Cerebellar nuclear complex (tissue), 1 donor: ENCODE results near the gene AK4.

Experiments
- DNase-seq, 2 experiments: peaks; one replicate each; lab custom pipeline; 2025; lab: John Stamatoyannopoulos, UW

AK4 gene

DNA sequence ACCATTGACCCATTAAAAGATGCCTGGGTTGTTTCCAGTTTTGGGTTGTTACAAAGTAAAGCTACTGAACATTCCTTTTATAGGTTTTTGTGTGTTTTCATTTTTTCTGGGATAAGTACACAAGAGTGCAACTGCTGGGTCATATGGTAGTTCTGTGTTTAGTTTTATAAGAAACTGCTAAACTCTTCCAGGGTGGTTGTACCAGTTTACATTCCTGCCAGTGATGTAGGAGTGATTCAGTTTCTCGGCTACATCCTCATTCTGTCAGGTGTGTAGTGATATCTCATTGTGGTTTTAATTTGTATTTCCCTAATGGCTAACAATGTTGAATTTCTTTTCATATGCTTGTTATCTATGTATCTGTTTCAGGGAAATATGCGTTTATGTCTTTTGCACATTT, 102.8 kb downstream of the AK4 start:
- no peak for DNase-seq

GRCh38 chr1:65253800-65254319, 105.9 kb downstream of the AK4 start:
- no peak for DNase-seq

DNA sequence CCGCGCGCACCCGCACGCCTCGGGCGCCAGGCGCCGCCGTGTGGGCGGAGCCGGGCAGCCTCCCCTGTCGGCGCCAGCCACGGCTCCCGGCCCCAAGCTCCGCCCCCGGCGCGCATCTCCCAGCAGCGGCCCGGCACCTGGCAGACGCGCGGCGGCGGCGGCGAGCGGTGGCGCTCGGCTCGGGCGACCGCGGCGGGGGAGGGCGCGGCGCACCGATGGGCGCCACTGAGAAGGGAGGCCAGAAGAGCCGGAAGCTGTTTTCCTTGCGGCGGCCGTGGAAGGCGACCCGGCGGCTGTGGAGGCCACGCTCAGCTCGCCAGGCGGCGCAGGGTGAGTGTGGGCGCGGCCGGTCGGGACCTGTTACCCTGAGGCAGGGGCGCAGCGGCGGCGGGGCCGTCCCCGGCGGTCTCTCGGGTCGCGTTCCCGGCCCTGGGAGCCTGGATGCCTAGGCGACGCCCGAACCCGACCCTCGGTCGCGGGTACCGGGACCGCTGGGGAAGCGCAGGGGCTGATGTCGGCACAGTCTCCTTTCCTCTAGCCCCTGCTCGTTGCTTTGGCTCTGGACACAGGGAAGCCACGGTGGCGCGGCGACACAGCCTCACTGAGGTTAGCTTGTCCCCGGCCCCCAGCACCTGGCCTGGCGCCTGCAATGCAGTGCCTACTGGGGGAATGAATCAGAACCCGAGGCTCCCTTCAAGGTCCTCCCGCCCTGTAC, 106.5 kb downstream of the AK4 start:
- no peak for DNase-seq

GRCh38 chr1:65255035-65255655, 107.1 kb downstream of the AK4 start:
- DNase-seq, result peak in 1 of 2 experiments; percentile 50

DNA sequence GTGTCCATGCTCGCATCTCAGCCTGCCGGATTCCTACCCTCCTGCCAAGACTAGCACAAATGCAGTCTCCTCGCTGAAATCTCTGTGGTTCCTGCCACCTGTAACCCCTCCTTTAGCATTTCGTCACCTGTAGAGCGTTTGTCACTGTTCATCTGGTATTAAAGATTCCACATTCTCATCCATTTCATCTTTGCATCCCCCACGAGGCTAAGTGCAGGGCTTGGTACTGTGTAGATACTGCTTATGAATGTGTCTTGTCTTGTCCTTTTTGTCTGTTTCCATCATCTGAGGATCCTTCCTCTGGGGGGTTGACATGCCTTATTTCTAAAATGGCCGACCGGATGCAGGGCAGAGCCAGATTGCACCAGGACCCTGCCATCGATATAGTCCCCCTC, 107.7 kb downstream of the AK4 start:
- DNase-seq, result no peak

DNA sequence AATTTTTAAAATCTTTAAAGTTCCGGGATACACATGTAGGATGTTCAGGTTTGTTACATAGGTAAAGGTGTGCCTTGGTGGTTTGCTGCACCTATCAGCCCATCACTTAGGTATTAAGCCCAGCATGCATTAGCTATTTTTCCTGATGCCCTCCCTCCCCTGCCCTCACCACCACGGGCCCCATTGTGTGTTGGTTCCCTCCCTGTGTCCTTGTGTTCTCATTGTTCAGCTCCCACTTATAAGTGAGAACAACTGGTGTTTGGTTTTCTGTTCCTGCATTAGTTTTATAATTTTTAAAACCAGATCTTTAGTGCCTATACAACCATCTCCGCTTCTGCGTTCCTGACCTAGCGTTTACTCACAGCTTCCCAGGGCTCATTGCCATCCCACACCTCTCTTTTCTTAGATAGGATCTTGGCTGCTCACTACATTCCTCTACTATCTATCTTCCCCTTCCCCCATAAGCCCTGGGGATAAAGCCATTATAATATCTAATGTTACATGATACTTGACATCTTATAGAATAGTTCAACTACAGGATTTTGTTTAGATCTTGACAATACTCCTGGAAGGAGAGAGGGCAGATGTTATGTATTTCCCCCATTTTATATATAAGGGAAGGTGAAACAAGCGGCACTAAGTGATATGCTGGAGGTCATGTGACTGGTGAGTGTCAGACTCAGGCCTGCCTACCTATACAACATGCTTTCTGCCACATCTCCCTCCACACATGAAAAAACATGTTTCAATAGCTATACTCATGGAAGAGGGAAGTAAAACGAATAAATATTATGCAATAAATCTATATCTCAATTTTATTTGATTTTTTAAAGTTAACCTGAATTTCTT, 109.1 kb downstream of the AK4 start:
- no peak for DNase-seq

DNA sequence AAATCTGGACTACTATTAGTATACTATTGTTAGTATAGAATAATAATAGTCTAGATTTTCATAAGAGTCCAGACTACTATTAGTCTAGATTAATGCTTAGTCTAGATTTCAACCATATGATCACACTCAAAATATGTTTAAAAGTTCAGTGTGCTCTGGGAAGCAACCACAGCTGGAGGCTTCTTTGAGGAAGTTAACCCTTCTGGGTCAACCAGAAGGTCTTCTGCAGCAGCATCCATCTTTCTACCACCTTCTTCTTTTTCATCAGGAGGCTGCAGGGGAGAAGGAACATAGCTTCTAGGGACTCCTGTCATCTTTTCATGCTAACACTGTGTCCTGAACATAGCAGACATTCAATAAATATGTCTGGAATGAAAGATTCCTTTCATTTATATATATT, 110.1 kb downstream of the AK4 start:
- no peak for DNase-seq

DNA sequence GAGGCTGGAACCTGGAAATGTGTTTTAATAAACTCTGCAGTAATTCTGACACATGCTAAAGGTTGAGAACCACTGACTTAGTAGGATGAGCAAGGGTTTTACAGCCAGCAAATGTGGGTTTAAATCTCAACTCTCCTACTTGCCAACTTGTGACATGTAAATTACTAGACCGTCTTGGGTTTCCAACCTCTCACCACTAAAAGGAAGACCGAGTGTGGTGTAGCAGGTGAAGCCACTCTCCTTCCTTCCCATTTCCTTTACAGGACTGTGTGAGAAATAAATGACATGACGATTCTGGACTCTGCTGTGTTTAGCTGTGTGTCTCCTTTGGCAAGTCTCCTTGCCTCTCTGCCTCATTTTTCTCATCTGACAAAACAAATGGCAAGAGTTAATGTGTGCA, 111.8 kb downstream of the AK4 start:
- DNase-seq, result no peak

GRCh38 chr1:65260851-65261473, 113.0 kb downstream of the AK4 start:
- DNase-seq, result no peak

DNA sequence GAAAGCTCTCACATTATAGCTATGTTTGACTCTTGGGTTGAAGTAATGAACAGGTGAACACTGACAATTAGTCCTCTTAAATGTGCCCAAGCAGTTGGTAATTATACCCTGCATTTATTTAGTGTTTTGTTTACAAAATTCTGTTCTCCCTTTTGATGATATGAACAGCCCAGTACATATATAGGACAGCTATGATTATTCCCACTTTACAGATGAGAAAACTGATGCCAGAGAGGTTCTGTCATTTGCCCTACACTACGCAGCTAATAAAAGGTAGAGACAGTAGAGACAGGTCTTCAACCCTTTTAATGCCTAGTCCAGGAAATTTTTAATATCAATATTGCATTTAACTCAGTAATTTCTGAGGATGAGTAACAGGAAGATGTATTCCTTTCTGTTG, 115.3 kb downstream of the AK4 start:
- no peak for DNase-seq

DNA sequence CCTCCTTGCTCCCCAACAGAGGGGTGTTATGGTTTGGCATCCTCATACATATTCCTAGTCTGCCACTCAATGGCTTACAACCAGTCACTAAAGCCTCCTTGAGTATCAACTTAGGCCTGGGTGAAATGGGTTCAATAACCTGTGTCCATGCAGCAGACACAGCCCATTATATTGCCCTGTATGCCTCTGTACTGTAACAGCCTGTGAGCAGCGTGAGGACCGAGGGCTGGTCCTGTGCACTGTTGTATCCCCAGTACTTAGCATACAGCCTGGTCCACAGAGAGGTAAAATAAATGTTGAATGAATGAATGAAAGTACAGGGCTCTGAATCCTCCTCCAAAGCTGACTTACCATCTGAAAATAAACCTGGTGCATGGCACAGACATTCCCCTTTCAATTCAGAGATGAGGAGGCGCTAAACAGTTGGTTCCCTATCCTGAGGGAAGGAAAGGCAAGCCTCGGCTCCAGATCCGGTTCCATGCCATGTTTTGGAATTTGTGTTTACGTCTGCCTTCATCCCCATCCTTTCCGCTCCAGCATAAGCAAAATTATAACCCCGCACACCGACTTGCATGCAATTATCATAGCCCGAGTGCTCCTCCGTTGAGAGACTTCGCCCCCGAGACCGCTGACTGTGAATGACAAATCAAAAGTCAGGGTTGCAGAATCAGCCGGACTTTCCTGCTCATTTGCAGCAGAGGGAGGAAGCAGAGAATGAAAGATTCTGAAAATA, 116.4 kb downstream of the AK4 start:
- DNase-seq, result peak; percentile 43 to 85

DNA sequence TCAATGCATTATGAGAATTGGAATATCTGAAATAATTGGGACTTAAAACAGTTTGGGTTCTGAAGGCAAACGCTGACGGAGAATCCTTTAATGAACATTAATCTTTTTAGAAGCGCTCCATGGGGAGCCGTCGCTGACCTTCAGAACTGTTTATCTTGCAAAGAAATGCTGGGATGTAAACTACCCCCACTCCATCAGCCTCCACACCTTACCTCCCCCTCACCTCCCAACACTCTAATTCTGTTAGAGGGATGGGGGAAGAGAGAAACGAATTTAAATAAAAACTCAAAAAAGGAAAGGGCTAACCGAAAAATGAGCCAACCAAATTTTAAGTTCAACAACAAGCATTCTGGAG, 117.3 kb downstream of the AK4 start:
- no peak for DNase-seq

DNA sequence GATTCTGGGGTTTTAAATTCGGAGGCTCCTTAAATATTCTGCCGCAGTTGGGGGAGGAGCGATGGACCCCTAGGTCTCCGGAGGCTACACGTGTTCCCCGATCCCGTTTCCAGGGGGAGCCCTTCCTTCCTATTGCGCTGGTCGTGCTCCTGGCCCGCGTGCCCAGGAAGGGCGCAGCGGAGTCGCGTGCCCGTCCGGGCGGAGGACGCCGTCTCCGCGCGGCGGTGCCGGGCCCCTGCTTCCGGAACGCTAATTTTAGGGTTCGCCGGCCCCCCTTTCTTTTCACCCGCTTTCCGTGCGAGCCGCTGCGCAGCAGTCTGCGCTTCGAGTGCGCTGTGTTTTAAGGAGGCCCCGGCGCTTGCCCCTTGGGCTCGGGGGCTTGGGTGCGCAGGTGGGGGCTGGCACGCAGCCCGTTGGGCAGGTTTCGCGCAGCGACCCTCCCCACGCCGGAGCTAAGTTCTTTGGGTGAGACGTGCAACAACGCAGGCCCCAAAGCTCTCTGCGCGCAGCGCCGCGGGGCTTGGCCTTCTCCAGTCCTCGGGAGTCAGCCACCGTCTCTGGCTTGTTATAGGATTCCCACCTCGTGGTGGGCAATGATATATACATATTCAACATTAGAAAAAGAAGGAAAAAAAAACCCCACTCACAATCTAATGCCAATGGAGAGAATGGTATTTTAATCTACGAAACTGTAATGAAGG, 117.8 kb downstream of the AK4 start:
- peak in 1 of 2 experiments; percentile 35 for DNase-seq

DNA sequence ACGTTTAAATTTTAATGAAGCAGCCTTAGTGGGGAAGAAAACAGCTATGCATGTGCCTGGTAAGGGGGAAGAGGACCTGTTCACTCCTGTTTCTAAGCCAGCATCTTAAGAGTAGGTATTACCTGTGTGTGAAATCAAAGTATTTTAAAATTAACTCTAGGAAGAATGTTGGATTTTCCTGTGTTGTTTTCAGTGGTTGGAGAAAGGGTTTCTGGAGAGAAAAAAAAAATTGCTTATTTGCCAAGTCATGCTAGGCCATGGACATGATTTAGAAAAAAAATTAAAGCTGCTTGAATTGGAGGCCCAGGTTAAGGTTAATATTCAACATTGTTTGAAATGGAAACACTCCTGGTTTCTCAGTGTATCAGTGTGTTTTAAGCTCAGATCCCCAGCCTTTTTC, 118.5 kb downstream of the AK4 start:
- no peak for DNase-seq

- DNase-seq, result no peak
These were observed 119.3 kb downstream of the AK4 start for GRCh38 chr1:65267271-65267670.

DNA sequence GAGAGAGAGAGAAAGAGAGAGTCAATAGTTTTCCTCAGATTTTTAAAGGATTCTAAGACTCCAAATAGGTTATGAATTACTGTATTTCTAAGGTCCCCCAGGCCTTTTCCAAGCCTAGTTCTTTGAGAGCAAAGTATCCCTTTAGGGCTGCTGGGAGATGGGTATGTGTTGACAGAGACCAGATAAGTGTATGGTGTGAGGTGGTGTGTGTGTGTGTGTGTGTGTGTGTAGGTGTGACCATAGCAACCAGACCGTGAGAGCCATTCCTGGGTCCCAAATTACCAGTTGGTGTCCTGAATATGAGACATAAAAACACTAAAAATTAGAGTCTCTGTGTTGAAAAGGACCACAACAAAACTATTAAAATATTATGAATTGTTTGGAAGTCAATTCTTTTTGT, 119.7 kb downstream of the AK4 start:
- DNase-seq, result no peak

DNA sequence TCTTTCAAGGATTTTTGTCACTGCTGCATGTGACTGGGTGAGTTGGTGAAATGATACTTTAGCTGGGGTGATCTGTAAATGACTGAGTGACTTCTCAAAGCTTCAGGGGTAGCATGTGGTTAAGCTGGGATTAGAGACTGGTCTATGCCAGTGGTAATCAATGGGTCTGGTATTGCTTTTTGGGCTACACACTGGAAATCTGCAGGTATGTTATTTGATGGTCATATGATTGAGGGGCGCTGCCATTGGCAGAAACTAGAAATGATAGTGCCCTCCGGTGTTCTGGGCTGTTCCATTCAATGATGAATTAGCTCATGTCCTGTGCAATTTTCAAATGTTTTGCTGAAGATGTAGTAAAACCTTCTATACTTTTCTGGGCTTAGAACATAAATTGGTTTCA, 121.6 kb downstream of the AK4 start:
- DNase-seq, result no peak

DNA sequence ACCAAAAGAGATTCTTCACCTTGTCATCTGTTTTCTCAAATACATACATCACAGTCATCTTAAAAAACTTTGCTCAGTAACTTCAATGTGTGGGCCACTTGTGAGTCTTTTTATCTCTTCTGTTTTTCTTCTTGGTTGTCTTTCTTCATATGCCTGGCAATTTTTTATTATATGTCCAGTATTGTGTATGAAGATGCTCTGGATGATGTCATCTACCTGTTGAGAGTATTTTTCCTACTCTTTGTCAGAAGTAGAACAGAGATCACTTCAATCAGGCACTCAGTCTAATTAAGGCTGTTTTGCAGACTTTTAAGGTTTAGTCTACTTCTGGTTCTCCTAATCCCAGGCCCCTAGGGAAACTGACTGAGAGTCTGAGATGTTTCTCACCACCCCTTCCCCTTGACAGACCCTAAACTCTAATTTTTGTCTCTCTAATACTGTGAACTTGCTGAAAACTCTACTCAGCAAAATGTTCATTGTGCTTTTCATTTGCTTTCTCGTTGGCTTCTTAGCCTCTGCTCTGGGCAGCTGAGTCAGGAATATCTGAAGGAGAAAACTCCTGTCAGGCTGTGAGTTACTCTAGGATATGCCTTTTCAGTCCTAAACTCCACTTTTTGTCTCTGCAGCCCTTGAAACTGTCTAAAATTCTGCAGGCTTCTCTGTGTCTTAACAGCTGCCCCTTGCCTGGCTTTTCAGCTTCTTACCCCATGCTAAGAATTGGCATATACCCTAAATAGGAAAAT, 128.4 kb downstream of the AK4 start:
- DNase-seq, result no peak

- no peak for DNase-seq
These were observed 129.8 kb downstream of the AK4 start for GRCh38 chr1:65277605-65278347.
